B cell (primary cell): ENCODE measurements around the gene GET4. TPM values are rescaled to one million over a fixed set of nuclear protein-coding genes. Genes with fewer than 3 reads are reported as not detected.

Experiments used
- ATAC-seq: fragments of 200-7000 bp; cut with Tn5 transposase; one replicate; pipeline ENCODE4 v1.10.0; 2021; ENCODE audit warnings: low read depth, mild to moderate bottlenecking, moderate number of reproducible peaks, moderate library complexity
- CTCF ChIA-PET: fragments of 350-600 bp; sonication (Branson Sonifier 250); formaldehyde crosslinking; loops from one replicate; lab custom pipeline; 2021; ENCODE audit warnings: antibody characterized with exemption, inconsistent platforms; lab: Charles Lee
- POLR2A ChIA-PET: fragments of 350-600 bp; sonication (Branson Sonifier 250); formaldehyde crosslinking; loops from one replicate; lab custom pipeline; 2021; ENCODE audit warnings: antibody characterized with exemption; lab: Charles Lee
- DNase-seq: peaks from one replicate; pipeline ENCODE4 v3.0.0; 2013
- H2AFZ ChIP-seq: 2 replicates; pipeline ENCODE4 v1.6.1; 2012; ENCODE audit warnings: mild to moderate bottlenecking, low read depth, low read length; ENCODE audit not compliant: insufficient read depth, poor library complexity, severe bottlenecking
- H3K27ac ChIP-seq, 2 donors: 1 replicate in 1 of 2; 2 replicates in 1 of 2; pipeline ENCODE4 v1.5.1; 2012 to 2013; ENCODE audit warnings: low read length in 2 of 2, mild to moderate bottlenecking in 2 of 2, moderate library complexity in 1 of 2
- H3K27me3 ChIP-seq, 4 experiments: fragments of 200-600 bp in 1 of 4; sonication (generic) in 1 of 4; replicated peaks in 1 of 4; 1 replicate in 2 of 4; 2 replicates in 2 of 4; pipeline versions ENCODE4 v1.6.1 to v1.7.0; 2013 to 2016; ENCODE audit warnings: low read length in 3 of 4, mild to moderate bottlenecking in 2 of 4, mixed read lengths in 1 of 4, moderate library complexity in 1 of 4; ENCODE audit not compliant: insufficient read depth in 4 of 4, control insufficient read depth in 3 of 4; ENCODE audit errors: control extremely low read depth in 1 of 4
- H3K36me3 ChIP-seq, 2 experiments: replicated peaks in 1 of 2; 1 replicate in 1 of 2; 2 replicates in 1 of 2; pipeline versions ENCODE4 v1.6.1 to v1.7.1; 2013; ENCODE audit warnings: low read length in 1 of 2; ENCODE audit not compliant: insufficient read depth in 2 of 2, control insufficient read depth in 1 of 2; ENCODE audit errors: control extremely low read depth in 1 of 2, extremely low read depth in 1 of 2
- H3K4me1 ChIP-seq, 2 donors: fragments of 200-600 bp in 1 of 2; sonication (generic) in 1 of 2; 1 replicate in 1 of 2; 2 replicates in 1 of 2; pipeline versions ENCODE4 v1.5.1 to v1.6.1; 2013 to 2017; ENCODE audit warnings: low read length in 2 of 2; ENCODE audit not compliant: control insufficient read depth in 2 of 2, insufficient read depth in 2 of 2
- H3K4me2 ChIP-seq: replicated peaks from 2 replicates; pipeline ENCODE3; 2012; ENCODE audit warnings: mild to moderate bottlenecking, low read depth, low read length; ENCODE audit not compliant: poor library complexity, severe bottlenecking
- H3K4me3 ChIP-seq, 5 experiments: fragments of 200-600 bp in 1 of 5; sonication (generic) in 1 of 5; 1 replicate in 3 of 5; 2 replicates in 2 of 5; pipeline versions ENCODE4 v1.5.1 to v1.7.0; 2011 to 2016; ENCODE audit warnings: low read length in 4 of 5, mild to moderate bottlenecking in 4 of 5, low read depth in 2 of 5, control low read depth in 1 of 5, moderate library complexity in 1 of 5; ENCODE audit not compliant: insufficient read depth in 1 of 5; ENCODE audit errors: control extremely low read depth in 1 of 5, extremely low read depth in 1 of 5
- H3K79me2 ChIP-seq: fragments of 200-600 bp; sonication (generic); one replicate; pipeline ENCODE4 v1.6.0; 2016; ENCODE audit warnings: low read length; ENCODE audit not compliant: control insufficient read depth, insufficient read depth
- H3K9ac ChIP-seq: fragments of 200-600 bp; sonication (generic); 2 replicates; pipeline ENCODE4 v1.6.1; 2017; ENCODE audit warnings: mild to moderate bottlenecking, low read length, moderate library complexity
- H3K9me3 ChIP-seq, 3 donors: one replicate each; pipeline versions ENCODE4 v1.6.1 to v1.7.1; 2013; ENCODE audit warnings: low read length in 2 of 3; ENCODE audit not compliant: control insufficient read depth in 2 of 3, insufficient read depth in 1 of 3; ENCODE audit errors: control extremely low read depth in 1 of 3
- H4K20me1 ChIP-seq: 2 replicates; pipeline ENCODE4 v1.6.0; 2012; ENCODE audit warnings: mild to moderate bottlenecking, low read length; ENCODE audit not compliant: insufficient read depth, control insufficient read depth, poor library complexity, severe bottlenecking
- H3K27ac Mint-ChIP-seq: one replicate; pipeline ENCODE4 v1.8.0; 2021; ENCODE audit warnings: mixed read lengths
- H3K27me3 Mint-ChIP-seq: one replicate; pipeline ENCODE4 v1.8.0; 2021; ENCODE audit warnings: mixed read lengths
- H3K4me1 Mint-ChIP-seq: one replicate; pipeline ENCODE4 v1.8.0; 2021; ENCODE audit warnings: mixed read lengths
- H3K4me3 Mint-ChIP-seq: one replicate; pipeline ENCODE4 v1.8.0; 2021; ENCODE audit warnings: mixed read lengths
- H3K9me3 Mint-ChIP-seq: one replicate; pipeline ENCODE4 v1.8.0; 2022; ENCODE audit warnings: mixed read lengths; ENCODE audit not compliant: insufficient read depth
- EZH2 ChIP-seq: IDR thresholded peaks from 2 replicates; pipeline ENCODE4 v1.6.1; 2012; ENCODE audit warnings: borderline replicate concordance, low read depth, mild to moderate bottlenecking, moderate library complexity, low read length; ENCODE audit not compliant: insufficient read depth, poor library complexity, severe bottlenecking
- WGBS: methylation state at CpG from one replicate; pipeline ENCODE4 v1.1.5; 2013; ENCODE audit warnings: missing lambda C conversion rate; ENCODE audit not compliant: insufficient coverage; 5-methylcytosine and 5-hydroxymethylcytosine counted together
- intact Hi-C: fragments of 100-400 bp; cut with micrococcal nuclease; formaldehyde crosslinking; loops from one replicate; pipeline ENCODE4 v1.10.0; 2022
- polyA plus RNA-seq: library from polyadenylated mRNA; depleted of rRNA; stranded (reverse); fragments of >200 nt; gene quantifications from 2 replicates; pipeline ENCODE4 v1.2.3, GENCODE V29; 2012
- total RNA-seq, 2 donors: library from RNA; stranded (reverse); fragments of 120-200 nt in 1 of 2; gene quantifications; 1 replicate in 1 of 2; 2 replicates in 1 of 2; pipeline versions ENCODE4 v1.2.3 to v1.2.4, GENCODE V29; 2013 to 2022
- TF ChIP-seq, protein P1 (sequence below): fragments of 200-600 bp; IDR thresholded peaks from one replicate; pipeline ENCODE4 v1.8.0; 2022; ENCODE audit warnings: antibody characterized with exemption, mild to moderate bottlenecking

Gene GET4
- total and polyA plus RNA-seq, 2 donors (not counting 1 experiment from before 2014, with no cell fraction given): 53.5 to 65.5 TPM

DNA sequence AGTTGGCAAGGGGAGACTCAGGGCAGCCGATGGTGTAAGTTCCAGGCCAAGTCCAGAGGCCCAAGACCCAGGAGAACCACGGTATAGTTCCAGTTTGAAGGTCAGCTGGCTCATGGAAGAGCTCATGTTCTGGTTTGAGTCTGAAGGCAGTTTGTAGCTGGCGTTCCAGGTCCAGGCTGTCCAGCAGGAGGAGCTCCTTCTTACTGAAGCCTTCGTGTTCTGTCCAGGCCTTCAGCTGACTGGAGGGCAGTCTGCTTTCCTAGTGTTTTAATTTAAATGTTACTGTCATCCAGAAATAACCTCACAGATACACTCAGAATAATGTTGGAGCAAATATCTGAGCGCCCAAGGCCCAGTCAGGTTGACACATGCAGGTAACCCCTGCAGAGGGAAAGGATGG lies 39.9 kb upstream of the GET4 start:
- no peak overlapping the region for H3K27ac Mint-ChIP-seq
- intact Hi-C loops: loop anchor here (1.0 kb wide), 1 partner anchor 50 kb away; no protein-coding TSS in a partner anchor

DNA sequence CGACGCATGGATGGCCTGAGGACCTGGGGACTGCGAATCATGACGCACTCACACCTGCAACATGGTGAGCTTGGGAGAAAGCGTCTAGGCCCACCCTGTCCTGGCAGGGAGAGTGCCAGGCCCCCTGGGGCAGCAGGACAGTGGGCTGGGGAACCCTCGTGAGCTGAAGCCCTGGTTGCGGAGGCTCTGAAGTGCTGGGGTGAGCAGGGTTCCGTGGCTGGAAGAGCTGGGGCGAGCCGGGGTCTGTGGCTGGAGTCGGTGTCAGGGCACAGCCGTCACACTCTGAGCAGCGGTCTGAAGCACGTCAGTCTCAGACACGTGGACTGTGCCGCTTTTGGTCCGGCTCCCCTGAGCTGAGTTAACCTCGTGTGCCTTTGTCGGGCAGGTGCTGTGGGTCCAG lies 39.4 kb upstream of the GET4 start:
- no peak overlapping the region for H3K27ac Mint-ChIP-seq
- no peak overlapping the region for H3K9ac ChIP-seq

More for the DNA sequence above, 39.9 kb upstream of the GET4 start:
- Histone ChIP-seq H3K27ac (no peak overlapping the region), H3K4me3 (no peak overlapping the region), H3K36me3 (peaks cover 0 to 36% of the 10 kb centered on the region in 2 experiments), H4K20me1 (peaks cover 64% of the 10 kb centered on the region), H3K9ac (no peak overlapping the region), H3K79me2 (peaks cover 56% of the 10 kb centered on the region), H2AFZ (no peak overlapping the region), H3K4me1 (peaks cover 16 to 17% of the 10 kb centered on the region in 2 donors), H3K4me2 (no peak overlapping the region), H3K27me3 (no peaks in the 10 kb centered on the region), H3K9me3 (no peaks in the 10 kb centered on the region)
- TF ChIP-seq EZH2: no peak
- TF ChIP-seq, protein P1, sequence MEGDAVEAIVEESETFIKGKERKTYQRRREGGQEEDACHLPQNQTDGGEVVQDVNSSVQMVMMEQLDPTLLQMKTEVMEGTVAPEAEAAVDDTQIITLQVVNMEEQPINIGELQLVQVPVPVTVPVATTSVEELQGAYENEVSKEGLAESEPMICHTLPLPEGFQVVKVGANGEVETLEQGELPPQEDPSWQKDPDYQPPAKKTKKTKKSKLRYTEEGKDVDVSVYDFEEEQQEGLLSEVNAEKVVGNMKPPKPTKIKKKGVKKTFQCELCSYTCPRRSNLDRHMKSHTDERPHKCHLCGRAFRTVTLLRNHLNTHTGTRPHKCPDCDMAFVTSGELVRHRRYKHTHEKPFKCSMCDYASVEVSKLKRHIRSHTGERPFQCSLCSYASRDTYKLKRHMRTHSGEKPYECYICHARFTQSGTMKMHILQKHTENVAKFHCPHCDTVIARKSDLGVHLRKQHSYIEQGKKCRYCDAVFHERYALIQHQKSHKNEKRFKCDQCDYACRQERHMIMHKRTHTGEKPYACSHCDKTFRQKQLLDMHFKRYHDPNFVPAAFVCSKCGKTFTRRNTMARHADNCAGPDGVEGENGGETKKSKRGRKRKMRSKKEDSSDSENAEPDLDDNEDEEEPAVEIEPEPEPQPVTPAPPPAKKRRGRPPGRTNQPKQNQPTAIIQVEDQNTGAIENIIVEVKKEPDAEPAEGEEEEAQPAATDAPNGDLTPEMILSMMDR: no peak
- H3K4me1 Mint-ChIP-seq: peaks cover 31% of the 10 kb centered on the region
- no peak for DNase-seq
- ATAC-seq: no peak
- H3K9me3 Mint-ChIP-seq: no peaks in the 10 kb centered on the region
- POLR2A ChIA-PET: no interaction called here
- no peak overlapping the region for H3K4me3 Mint-ChIP-seq
- WGBS: 76% methylated on average over 4 of the region's 5 CpGs
- CTCF ChIA-PET: interaction anchor here (0.6 to 2.0 kb wide), 4 partner anchors 37 to 50 kb away, joined by 3 to 7 read pairs (median 3); no protein-coding TSS in a partner anchor
- no peaks in the 10 kb centered on the region for H3K27me3 Mint-ChIP-seq

More for the DNA sequence above, 39.4 kb upstream of the GET4 start:
- peaks cover 54% of the 10 kb centered on the region for H3K79me2 ChIP-seq
- DNase-seq (no peak), ATAC-seq (no peak)
- Mint-ChIP-seq H3K4me1 (peaks cover 25% of the 10 kb centered on the region), H3K9me3 (no peaks in the 10 kb centered on the region), H3K27me3 (no peaks in the 10 kb centered on the region), H3K4me3 (no peak overlapping the region)
- peaks cover 59% of the 10 kb centered on the region for H4K20me1 ChIP-seq
- H3K9me3 ChIP-seq: no peaks in the 10 kb centered on the region
- peaks cover 0 to 38% of the 10 kb centered on the region in 2 experiments for H3K36me3 ChIP-seq
- 98% methylated on average over 14 of the region's 19 CpGs for WGBS
- CTCF ChIA-PET: interaction anchor here (1.2 to 2.0 kb wide), 2 partner anchors 36 to 38 kb away, joined by 3 to 7 read pairs; no protein-coding TSS in a partner anchor
- no peak overlapping the region for H3K4me3 ChIP-seq
- no peak overlapping the region for H3K27ac ChIP-seq
- intact Hi-C loops: no loop called here
- H3K4me2 ChIP-seq: no peak overlapping the region
- no peaks in the 10 kb centered on the region for H3K27me3 ChIP-seq
- POLR2A ChIA-PET: no interaction called here
- no peak overlapping the region for H2AFZ ChIP-seq
- peaks cover 11% of the 10 kb centered on the region in 2 donors for H3K4me1 ChIP-seq
- TF ChIP-seq EZH2: no peak
- TF ChIP-seq, protein P1: no peak
